Lower lobe of right lung (tissue), 2 donors: ENCODE data around the gene MOXD1. TPM values are rescaled to one million over a fixed set of nuclear protein-coding genes. Genes with fewer than 3 reads are reported as not detected.

ENCODE experiments used
- ATAC-seq, 2 donors: fragments of 200-7000 bp; cut with Tn5 transposase; one replicate each; pipeline ENCODE4 v1.9.1; 2020 to 2022; ENCODE audit warnings: mild to moderate bottlenecking in 2 of 2, moderate library complexity in 2 of 2
- DNase-seq: peaks from one replicate; pipeline ENCODE4 v3.0.0-alpha.2; 2020
- H3K27ac ChIP-seq: fragments of 200-600 bp; one replicate; pipeline ENCODE4 v1.8.0; 2022
- H3K27me3 ChIP-seq: fragments of 200-600 bp; one replicate; pipeline ENCODE4 v1.8.0; 2022; ENCODE audit warnings: low read depth
- H3K36me3 ChIP-seq: fragments of 200-600 bp; one replicate; pipeline ENCODE4 v1.8.0; 2022; ENCODE audit warnings: mild to moderate bottlenecking
- H3K4me1 ChIP-seq: fragments of 200-600 bp; one replicate; pipeline ENCODE4 v1.8.0; 2022
- H3K4me3 ChIP-seq: fragments of 200-600 bp; one replicate; pipeline ENCODE4 v1.8.0; 2022; ENCODE audit warnings: mild to moderate bottlenecking
- H3K9me3 ChIP-seq: fragments of 200-600 bp; one replicate; pipeline ENCODE4 v1.8.0; 2022
- CTCF ChIP-seq: fragments of 200-600 bp; IDR thresholded peaks from one replicate; pipeline ENCODE4 v1.8.0; 2022; ENCODE audit warnings: antibody characterized with exemption, mild to moderate bottlenecking
- intact Hi-C: fragments of 100-400 bp; cut with DNase I; formaldehyde crosslinking; loops from one replicate; pipeline ENCODE4 v1.11.0; 2022
- total RNA-seq: library from RNA; stranded (reverse); fragmentation: NEBNext Ultra II Directional; extraction: Animal tissue kit (Norgen Biotek cat#: 25700); gene quantifications from one replicate; pipeline ENCODE4 v1.2.1, GENCODE V29; 2021
- donor health status: DM: no; HTN: yes; CAD: no; lungs with severe emphysema.

MOXD1 gene
- total RNA-seq, 1 donor from 2014 or later = 13.4 TPM

GRCh38 chr6:132405143-132405915 lies 4.1 kb upstream of the MOXD1 start:
- no peak for TF ChIP-seq CTCF
- H3K9me3 ChIP-seq = no peaks in the 10 kb centered on the region
- H3K27me3 ChIP-seq = peaks cover 27% of the 10 kb centered on the region
- no peaks in the 10 kb centered on the region for H3K36me3 ChIP-seq
- peaks cover 10% of the 10 kb centered on the region for H3K4me1 ChIP-seq
- DNase-seq = no peak
- H3K4me3 ChIP-seq = no peak overlapping the region
- intact Hi-C loops = no loop called here
- no peak for ATAC-seq
- no peak overlapping the region for H3K27ac ChIP-seq

DNA sequence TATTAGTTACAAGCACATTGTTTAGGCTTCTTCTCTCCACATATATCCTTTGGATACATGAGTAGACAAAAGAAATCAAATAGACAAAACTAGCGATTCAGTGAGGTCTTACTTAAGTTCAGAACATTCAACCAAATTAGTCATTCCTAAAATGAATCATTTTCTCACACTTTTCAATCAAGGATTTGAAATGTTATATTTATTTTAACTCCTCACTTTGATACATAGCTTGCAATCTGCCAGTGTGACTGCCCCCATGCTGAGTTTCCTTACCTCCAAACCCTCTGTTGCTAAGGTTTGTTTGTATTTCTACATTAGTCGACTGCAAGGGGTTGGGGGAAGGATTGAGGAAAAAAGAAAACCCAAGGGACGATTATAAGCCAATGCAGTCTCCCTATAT lies 3.5 kb upstream of the MOXD1 start:
- H3K9me3 ChIP-seq = no peaks in the 10 kb centered on the region
- peaks cover 33% of the 10 kb centered on the region for H3K27me3 ChIP-seq
- no peak overlapping the region for H3K27ac ChIP-seq
- peaks cover 10% of the 10 kb centered on the region for H3K4me1 ChIP-seq
- DNase-seq (no peak), ATAC-seq (no peak)
- no peak for TF ChIP-seq CTCF
- no peak overlapping the region for H3K4me3 ChIP-seq
- no peaks in the 10 kb centered on the region for H3K36me3 ChIP-seq
- intact Hi-C loops = no loop called here

GRCh38 chr6:132404330-132404729 lies 3.1 kb upstream of the MOXD1 start:
- no peak for ATAC-seq
- intact Hi-C loops = no loop called here
- peaks cover 37% of the 10 kb centered on the region for H3K27me3 ChIP-seq
- H3K27ac ChIP-seq = no peak overlapping the region
- H3K4me1 ChIP-seq = peaks cover 10% of the 10 kb centered on the region
- H3K4me3 ChIP-seq = no peak overlapping the region
- H3K9me3 ChIP-seq = no peaks in the 10 kb centered on the region
- no peaks in the 10 kb centered on the region for H3K36me3 ChIP-seq
- TF ChIP-seq CTCF = no peak
- no peak for DNase-seq

GRCh38 chr6:132401618-132402285 lies 477 bp upstream of the MOXD1 start:
- H3K4me3 ChIP-seq = peak overlapping the region; percentile 58
- intact Hi-C loops = no loop called here
- peaks cover 10% of the 10 kb centered on the region for H3K4me1 ChIP-seq
- H3K27ac ChIP-seq = no peak overlapping the region
- H3K9me3 ChIP-seq = no peaks in the 10 kb centered on the region
- H3K36me3 ChIP-seq = no peaks in the 10 kb centered on the region
- ATAC-seq (peak in 1 of 2 donors; percentile 12), DNase-seq (no peak)
- H3K27me3 ChIP-seq = peaks cover 38% of the 10 kb centered on the region
- TF ChIP-seq CTCF = no peak

- DNase-seq (no peak), ATAC-seq (peak in 1 of 2 donors; percentile 37)
- H3K4me1 ChIP-seq = peaks cover 10% of the 10 kb centered on the region
- H3K36me3 ChIP-seq = no peaks in the 10 kb centered on the region
- intact Hi-C loops = no loop called here
- peak overlapping the region; percentile 20 for H3K27ac ChIP-seq
- H3K27me3 ChIP-seq = peaks cover 38% of the 10 kb centered on the region
- H3K4me3 ChIP-seq = peak overlapping the region; percentile 58
- peaks cover 1% of the 10 kb centered on the region for H3K9me3 ChIP-seq
- no peak for TF ChIP-seq CTCF
Measured at GRCh38 chr6:132400555-132400882, 756 bp downstream of the MOXD1 start.
